GM19463 (cell line): ENCODE results near the gene ACOT7.

Experiments used
- ATAC-seq: cut with Tn5 transposase; IDR thresholded peaks from one replicate; pipeline ENCODE4 v1.9.1; 2021; ENCODE audit warnings: mild to moderate bottlenecking, moderate library complexity; ENCODE audit not compliant: unreplicated experiment

Gene ACOT7

DNA sequence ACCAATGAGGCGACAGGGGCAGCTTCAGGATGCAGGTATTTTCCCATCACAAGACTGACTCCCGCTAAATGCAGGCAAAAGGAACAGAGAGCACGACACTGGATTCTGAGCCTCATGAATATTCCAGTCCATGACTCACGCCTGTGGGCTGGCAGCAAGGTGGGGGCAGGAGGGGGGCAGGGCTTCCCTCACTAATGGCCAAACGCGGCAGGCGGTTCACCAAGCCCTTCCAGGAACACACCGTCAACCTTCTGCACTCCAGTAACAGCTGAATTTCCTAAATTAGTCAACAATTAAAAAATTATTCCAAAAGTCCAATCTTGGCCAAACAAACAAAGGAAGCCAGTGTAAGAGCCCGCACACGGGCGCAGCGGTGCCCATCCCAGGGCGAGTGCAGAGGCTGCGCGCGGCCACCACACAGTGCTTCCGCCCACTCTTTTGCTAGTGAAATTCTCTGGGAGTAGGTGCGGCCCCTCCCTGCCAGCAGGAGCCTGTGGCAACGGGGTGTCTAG is 120.1 kb downstream of the ACOT7 start:
- ATAC-seq = no peak

DNA sequence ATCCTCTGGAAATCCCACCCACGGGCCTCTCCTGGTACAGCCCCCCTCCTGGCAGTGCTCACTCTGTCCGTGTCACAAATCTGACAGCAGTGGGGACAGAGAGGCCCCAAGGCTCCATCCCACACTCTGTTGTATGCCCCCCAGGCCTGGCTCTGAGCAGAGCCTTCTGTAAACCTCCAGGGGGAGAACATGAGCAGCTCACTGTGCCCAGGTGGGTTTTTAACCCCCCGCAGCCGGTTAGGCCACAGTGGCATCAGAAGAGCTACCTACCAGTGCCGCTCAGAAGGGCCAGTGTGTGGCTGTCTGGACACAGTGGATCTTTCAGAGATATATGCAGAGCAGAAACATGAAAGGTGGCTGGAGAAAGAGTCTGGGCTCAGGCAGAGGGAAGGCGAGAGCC is 120.7 kb downstream of the ACOT7 start:
- no peak for ATAC-seq

DNA sequence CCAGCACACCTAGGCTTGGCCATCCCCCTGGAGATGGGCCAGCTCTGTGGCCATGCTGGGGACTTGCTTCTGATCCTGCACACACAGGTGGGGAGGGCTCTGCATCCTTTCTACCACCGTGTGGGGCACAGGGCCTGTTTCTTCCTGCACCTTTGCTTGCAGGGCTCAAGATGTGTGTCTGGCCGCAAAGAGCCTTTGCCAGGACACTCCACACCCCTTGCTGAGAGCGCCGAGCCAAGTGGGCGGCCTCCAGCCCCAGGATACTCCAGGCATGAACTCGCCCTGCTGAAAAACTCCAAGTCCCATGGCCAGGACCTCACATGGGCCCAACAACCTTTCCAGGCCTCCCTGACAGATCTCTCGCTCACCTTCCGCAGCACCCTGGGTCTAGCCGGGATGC is 121.1 kb downstream of the ACOT7 start:
- no peak for ATAC-seq

DNA sequence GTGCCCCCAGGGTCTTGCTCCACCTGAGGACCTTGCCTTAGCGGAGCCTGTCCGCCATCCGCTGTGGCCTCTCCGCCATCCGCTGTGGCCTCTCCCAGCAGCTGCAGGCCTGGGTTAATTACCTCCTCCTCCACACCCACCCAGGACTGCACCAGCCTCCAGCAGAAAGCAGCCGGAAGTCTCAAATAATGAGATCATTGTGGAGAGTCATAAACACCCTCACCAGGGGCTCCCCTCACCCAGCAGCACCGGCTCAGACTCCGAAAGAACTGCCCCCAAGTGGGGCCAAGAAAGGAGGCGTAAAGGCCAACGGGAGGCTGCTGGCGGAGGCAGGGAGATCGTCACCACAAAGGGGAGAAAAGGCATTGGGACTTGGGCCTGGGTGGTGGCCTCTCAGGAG is 122.0 kb downstream of the ACOT7 start:
- ATAC-seq = no peak

DNA sequence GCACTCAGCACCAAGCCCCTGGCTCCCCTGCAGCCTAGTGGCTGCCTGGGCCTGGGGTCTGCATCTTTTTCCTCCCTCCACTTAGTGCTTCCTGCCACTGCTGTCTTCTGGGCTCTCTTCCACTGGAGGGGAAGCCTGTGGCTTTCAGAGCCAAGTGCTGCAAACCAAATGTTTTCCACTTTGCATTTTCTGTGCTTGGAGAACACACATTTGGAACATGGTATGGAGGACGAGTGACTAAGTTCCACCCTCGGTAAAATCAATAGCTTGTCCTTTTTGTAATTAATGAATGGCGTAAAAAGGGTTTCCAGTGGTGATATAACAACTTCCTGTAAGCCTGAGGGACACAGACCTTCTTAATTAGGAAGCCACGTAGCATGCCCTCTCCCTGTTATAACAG is 122.6 kb downstream of the ACOT7 start:
- ATAC-seq = no peak

DNA sequence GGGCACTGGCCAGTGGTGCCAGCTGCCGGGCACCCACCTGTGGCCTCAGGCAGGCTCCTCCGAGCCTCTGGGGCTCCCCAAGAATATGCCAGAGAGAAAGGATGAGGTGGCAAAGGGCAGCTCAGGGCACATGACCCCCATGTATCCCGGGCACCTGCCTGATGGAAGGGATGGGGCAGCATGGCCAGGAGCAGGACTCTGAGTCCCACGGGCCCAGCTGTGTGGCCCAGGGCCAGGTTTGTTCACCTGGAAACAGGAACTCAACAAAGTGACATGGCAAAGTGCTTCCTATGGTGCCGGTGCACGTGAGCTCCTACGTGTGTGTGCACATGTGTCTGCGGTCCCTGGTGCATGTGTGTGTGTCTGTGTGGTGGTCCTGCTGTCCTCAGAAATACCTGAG is 123.2 kb downstream of the ACOT7 start:
- ATAC-seq = no peak

DNA sequence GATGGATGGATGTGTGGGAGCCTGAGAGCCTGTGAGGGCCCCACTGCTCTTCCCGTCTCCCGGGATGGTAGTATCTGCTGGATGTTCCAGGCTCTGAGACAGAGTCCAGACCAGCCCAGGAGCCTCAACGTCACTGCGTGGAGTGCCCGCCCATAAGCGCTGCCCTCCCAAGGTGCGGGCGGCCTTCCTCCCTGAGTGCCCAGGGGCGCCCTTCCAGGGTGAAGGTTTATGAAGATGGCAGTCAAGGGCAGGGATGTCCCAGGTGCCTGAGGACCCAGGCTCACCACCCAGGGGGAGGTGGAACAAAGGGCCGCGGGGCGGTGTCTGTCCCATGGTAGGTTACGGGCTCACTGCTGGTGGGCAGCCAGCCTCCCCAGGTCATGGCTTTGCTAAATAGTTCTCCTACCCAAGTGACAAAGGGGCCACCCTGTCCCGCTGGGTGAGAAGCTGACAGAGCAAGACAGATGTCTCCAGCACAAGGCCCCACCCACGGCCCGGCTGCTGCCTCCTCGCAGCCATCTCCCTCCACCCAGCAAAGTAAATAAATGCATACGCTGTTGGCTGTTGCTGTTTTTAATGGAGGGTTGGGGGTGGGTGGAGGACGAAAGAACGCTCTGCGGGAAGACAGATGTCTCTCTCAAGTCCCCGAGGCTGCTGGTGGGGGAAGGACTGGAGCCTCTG is 123.7 kb downstream of the ACOT7 start:
- ATAC-seq = no peak

DNA sequence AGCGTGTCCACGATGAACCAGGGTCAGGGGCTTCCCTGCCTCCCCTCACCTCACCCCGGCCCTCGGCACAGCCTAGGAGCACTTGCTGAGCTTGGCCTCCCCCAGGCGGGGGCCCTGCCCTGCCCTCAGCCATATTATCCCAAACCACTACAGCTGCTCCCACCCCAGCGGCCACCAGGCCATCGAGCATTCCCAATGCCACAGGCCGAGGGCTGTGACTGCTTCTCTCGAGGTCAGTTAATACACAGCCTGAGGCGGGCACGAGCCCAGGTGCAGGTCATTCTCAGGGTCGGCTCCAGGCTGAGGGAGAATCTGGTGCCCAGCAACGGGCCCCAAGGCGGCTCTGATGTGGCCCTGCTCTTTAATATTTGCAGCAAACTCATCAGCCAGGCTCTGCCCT is 124.3 kb downstream of the ACOT7 start:
- ATAC-seq = no peak

DNA sequence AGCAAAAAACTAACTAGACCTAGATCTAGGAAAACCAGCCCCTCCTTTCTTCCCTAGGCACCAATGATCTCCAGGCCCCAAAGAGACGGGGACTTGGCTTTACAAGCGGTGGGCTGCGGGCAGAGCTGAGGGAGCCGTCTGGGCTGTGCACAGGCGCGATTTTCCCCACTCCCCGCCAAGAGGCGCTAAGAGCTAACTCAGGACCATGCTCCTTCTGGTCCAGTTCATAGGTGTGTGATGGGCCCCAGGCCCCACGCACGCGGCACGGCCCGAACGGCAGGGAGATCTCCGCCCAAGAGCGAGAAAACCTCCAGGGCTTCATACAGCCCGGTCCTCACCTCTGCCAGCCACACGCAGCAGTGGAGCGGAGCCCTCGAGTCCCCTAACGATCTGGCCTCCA is 125.2 kb downstream of the ACOT7 start:
- no peak for ATAC-seq

DNA sequence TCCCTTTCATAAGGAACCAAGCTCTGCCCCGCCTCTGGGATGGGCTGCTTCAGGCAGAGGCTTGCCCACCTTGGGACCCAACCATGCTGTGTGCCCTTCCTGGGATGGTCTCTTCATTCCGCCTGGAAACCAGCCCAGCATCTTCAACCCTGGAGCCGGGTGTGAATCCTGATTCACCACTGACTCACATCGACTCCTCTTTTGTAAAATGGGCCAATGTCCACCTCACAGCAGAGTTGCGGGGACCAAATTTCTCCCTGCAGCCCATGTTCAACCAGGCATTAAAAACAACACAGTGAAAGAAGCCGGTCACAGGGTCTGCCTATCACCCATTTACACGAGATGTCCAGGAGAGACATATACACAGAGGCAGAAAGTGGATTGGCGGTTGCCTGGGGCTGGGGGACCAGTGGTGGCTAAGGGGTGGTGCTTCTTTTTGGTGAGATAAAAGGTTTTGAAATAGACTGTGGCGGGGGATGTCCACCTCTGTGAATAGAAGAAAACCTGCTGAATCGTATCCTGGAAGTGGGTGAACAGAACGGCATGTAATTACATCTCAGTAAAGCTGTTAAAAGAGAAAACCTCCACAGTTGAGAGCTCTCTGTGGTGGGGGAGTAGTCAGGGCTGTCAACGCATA is 125.8 kb downstream of the ACOT7 start:
- no peak for ATAC-seq

DNA sequence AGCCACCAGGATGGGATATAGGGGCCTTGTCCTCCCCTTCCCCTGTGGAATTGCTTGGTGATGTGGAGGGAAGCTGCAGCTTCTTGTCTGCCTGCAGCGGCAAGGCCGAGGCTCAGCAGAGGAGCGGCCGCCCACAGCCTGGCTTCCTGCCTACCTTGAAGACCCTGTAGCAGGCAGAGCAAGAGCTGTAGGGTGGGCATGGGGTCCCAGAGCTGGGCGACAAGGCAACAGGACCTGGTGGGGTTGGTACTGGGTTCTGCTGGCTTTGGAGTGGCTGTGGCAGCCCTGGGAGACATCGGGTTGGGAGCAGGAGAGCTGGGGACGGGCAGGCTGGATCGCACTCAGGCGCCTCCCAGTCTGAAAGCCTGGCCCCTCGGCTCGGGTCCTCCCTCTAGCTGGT is 126.9 kb downstream of the ACOT7 start:
- no peak for ATAC-seq

DNA sequence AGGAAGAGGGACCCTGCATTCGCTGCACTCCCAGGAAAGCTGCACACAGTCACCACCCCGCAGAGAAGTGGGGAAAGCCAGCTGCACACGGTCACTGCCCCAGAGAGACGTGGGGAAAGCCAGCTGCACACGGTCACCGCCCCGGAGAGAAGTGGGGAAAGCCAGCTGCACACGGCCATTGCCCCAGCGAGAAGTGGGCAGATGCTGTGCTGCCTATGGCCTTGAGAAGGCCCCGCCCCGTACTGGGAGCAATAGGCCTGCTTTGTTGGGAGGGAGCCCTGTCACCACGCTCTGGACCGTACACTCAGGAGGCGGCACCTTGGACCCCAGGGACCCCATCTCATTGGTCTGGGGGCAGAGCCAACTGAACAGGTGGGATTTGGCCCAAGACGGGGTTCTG is 128.4 kb downstream of the ACOT7 start:
- no peak for ATAC-seq

DNA sequence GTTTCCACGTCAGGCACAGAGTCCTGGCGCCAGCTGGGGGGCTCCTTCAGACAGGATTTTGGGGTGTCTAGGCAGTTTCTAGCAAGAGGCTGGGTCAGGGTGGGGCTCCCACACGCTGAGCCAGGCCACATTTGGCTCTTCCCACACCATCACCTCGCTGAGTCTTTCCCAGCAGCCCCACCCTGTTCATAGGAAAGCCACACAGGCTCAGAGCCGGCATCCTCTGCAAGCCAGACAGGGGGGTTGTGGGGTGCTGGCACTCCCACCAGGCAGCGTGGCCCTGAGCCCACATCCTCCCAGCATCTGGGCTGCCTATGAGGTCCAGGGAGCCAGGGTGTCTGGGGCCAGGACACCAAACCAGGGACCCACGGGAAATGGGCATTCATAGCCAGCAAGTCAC is 129.9 kb downstream of the ACOT7 start:
- no peak for ATAC-seq

DNA sequence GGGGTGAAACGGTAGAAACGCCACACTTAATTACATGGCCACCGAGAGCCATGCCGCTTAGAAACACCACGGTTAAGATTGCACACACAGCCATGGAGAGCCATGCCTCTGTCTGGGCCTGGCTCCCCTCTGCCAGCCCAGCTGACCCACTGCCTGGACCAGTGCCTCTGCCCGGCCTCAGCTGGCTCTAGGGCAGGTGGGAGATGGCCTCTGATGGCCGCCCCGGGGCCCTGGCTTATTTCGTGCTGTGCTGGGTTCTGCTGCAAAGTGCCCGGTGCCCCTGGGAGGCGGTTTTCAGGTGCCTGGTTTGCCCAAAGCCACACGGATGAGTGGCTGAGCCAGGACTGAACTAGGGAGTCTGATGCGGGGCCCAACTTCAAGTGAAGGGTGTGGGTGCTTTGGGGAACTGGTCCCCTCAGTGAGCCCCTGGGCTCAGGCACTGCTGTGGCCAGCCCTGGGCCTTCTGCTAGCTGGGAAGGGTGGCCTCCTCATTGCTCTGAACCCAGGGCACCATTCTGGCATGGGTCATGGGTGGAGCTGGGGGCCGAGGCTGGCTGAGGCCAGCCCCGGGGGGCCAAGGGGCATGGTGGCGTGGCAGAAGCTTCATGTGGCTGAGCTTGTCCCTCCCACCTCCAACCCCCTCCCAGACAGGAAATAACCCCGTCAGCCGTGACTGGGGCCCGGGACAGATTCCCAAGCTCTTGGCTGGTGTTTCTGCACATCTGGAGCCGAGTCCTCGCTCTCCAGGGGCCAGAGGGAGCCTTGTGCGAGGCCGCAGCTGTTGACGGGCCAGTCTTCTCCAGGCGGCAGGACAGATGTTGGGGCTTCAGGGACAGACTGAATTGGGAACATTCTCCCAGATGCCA is 130.8 kb downstream of the ACOT7 start:
- ATAC-seq = no peak

DNA sequence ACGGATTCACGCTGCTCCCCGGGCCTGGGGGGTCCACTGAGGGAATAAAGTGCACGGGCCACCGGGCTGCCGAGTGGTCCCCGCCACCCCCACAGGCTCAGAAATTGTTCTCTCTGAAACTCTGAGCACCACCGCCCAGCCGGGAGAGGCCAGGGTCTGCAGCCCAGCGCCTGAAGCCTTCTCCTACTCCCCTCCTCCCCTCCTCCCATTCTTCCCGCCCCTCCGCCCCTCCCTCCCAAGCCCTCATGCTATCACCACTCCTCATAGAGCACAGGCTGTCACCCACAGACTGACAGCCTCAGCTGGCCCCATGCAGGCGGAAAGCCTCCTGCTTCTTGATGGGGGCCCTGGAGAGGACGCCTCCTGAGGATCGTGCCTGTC is 132.0 kb downstream of the ACOT7 start:
- no peak for ATAC-seq

DNA sequence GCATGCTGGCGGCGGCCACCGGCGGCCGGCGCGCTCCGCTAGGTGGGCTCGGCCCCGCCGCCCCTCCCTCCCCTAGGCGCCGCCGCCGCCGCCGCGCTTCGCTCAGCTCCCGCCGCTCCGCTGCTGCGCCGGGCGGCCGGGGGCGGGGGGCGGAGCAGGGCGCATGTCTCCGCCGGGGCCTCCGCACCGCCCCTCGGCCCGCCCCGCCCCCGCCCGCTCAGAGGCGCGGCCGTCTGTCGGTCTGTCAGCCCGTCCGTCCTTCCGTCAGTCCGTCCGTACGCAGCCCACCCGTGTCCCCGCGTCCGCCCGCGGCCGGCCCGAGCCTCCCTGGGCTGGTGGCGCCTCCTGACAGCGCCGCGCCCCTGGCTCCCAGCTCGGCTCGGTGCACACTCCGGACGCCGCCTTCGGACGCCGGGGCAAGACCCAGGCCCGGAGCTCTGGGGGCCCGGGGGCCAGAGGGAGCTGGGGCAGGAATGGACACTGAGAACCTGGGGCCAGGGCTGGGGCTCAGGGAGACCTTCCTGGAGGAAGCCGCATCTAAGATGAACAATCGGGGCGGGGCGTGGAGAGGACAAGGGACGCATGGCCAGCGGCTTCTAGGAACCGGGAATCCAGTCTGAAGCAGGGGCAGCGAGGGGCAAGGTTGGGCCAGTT is 132.5 kb downstream of the ACOT7 start, which contains the start of gene GPR153:
TSS of gene GPR153 (minus strand) at position 138 of the 654 bp plus-strand sequence. CDS start 6,193 bp downstream, outside the sequence.
- no peak for ATAC-seq

DNA sequence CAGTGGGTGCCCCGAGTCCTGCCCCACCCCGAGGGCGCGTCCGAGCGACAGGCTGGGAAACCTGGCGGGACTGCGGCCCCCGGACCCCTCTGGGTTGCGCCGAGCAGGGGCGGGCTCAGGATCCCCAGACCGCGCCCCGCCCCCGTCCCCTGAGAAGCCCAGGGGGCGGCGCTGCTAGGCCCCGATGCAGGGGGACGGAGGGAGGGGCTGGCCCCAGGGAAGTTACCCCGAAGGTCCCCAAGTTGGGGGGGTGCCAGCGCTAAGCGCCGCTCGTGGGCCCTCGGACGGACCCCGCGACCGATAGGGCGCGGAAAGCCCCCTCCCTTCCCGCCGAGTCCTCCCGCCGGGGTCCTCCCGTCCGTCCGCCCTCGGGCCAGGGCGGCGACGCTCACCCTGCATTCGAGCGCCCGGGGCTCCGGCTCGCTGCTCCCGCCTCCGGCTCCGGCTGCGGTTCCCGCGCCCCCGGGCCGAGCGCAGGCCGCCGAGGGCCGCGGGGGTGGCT is 133.1 kb downstream of the ACOT7 start:
- no peak for ATAC-seq

DNA sequence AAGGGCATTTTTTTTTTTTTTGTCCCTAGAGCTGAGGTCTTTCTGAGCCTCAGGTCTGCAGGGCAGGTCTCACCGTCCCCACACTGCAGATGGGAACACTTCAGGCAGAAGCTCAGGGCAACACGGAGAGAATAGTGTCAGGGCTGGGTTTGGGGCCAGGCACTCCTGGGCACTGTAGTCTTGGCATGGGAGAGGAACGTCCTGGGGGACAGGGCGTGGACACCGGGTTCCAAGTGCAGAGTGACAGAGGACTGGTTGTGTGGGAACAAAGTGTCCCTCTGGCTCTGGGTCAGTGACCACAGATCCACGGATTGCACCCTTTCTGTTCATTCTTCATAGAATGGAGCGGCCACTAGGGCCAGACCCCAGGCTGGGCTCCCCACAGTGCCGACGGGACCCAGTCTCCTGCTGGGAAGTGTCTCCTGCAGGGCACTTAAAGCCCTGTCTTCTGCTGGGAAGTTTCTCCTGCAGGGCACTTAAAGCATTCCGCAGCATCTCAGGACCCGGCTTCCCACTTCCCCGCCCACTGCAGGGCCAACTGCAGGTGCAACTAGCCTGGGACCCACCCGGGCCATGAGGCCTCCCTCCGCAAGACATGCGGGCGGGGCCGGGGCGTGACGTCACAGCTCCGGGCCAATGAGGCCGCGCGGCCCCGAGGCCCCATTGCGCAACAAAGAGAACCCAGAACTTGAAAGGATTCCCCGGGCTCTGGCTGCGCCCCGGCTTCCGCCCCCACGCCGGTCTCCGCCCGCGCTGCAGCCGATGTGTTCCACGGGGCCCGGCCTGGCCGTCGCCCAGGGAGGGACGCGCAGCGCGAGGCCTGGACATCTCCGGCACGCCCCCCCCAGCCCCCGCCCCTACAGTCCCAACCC is 133.8 kb downstream of the ACOT7 start:
- peak; percentile 54 for ATAC-seq

DNA sequence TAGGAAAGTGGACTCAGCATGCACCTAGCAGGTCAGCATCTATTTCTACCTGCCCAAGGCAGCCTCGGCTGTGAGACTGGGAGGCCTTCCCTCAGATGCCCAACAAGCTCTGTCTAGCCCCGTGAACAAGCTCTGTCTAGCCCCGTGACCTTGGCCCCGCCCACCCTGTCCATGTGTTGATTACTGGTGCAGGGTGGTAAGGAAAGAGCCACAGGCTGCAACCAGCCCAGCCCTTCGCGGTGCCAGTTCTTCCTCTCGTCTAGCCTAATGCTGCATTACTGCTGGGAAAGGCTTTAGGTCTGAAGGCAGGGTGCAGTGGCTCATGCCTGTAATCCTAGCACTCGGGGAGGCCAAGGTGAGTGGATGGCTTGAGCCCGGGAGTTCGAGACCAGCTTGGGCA is 134.9 kb downstream of the ACOT7 start:
- ATAC-seq = no peak

DNA sequence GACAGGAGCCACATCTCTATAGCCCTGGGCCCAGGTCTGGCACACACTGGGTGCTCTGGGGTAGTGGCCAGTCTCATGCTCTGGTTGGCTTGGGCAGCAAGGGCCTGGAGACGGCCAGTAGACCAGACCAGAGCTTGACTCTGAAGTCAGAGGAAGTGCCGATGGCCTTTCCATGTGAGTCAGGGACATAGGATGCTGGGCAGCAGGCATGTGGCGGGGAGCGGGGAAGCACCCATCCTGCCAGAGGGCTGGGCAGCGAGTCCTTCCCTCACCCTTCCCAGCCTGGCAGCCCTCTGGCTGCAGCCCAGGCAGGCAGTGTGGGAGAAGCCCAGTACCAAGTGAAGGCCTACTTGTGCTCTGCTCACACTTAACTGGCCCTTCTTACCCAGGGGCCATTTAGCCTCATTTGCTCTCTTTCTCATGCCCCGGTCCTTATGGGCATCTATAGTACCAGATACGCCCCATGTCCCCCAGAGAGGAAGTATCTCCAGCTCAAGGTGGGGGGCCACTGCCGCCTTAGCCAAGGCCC is 136.0 kb downstream of the ACOT7 start:
- no peak for ATAC-seq
